Endodermal cell (in vitro differentiated cells): Measurements from ENCODE around the gene RAD23B. TPM values are rescaled to one million over a fixed set of nuclear protein-coding genes. Genes with fewer than 3 reads are reported as not detected.

Experiments used
- DNase-seq: peaks from one replicate; pipeline ENCODE4 v3.0.0-alpha.2; 2017
- H3K27ac ChIP-seq: 2 replicates; pipeline ENCODE4 v1.5.1; 2013; ENCODE audit warnings: mild to moderate bottlenecking, low read depth, low read length, moderate library complexity
- H3K27me3 ChIP-seq: 2 replicates; pipeline ENCODE4 v1.6.1; 2013; ENCODE audit warnings: mild to moderate bottlenecking, low read length, moderate library complexity; ENCODE audit not compliant: insufficient read depth, control insufficient read depth, poor library complexity, severe bottlenecking
- H3K36me3 ChIP-seq: 2 replicates; pipeline ENCODE4 v1.7.0; 2013; ENCODE audit warnings: mild to moderate bottlenecking, low read length, moderate library complexity; ENCODE audit not compliant: control insufficient read depth, insufficient read depth
- H3K4me1 ChIP-seq: one replicate; pipeline ENCODE4 v1.7.0; 2013; ENCODE audit warnings: low read length; ENCODE audit not compliant: control insufficient read depth, insufficient read depth
- H3K4me3 ChIP-seq: 2 replicates; pipeline ENCODE4 v1.5.1; 2013; ENCODE audit warnings: mild to moderate bottlenecking, low read length, moderate library complexity
- H3K9ac ChIP-seq: 2 replicates; pipeline ENCODE4 v1.6.1; 2013; ENCODE audit warnings: mild to moderate bottlenecking, low read length, moderate library complexity; ENCODE audit not compliant: poor library complexity, severe bottlenecking; ENCODE audit errors: extremely low read depth
- H3K9me3 ChIP-seq: 2 replicates; pipeline ENCODE4 v1.6.1; 2013; ENCODE audit warnings: mild to moderate bottlenecking, low read length, moderate library complexity; ENCODE audit not compliant: control insufficient read depth
- H3K27ac Mint-ChIP-seq: 2 replicates; pipeline ENCODE4 v1.8.0; 2020; ENCODE audit warnings: mixed read lengths
- H3K27me3 Mint-ChIP-seq: 2 replicates; pipeline ENCODE4 v1.8.0; 2021; ENCODE audit warnings: mild to moderate bottlenecking, mixed read lengths; ENCODE audit not compliant: insufficient read depth
- H3K36me3 Mint-ChIP-seq: 2 replicates; pipeline ENCODE4 v1.8.0; 2020; ENCODE audit warnings: low read depth, mixed read lengths
- H3K4me1 Mint-ChIP-seq: 2 replicates; pipeline ENCODE4 v1.8.0; 2020; ENCODE audit warnings: mixed read lengths
- H3K4me3 Mint-ChIP-seq: 2 replicates; pipeline ENCODE4 v1.8.0; 2020; ENCODE audit warnings: mild to moderate bottlenecking, moderate library complexity, mixed read lengths
- H3K9me3 Mint-ChIP-seq: 2 replicates; pipeline ENCODE4 v1.8.0; 2020; ENCODE audit warnings: mild to moderate bottlenecking, mixed read lengths
- CTCF ChIP-seq: fragments of 200-600 bp; sonication (generic); conservative IDR thresholded peaks from 2 replicates; pipeline ENCODE4 v1.5.0; 2021; ENCODE audit warnings: antibody characterized with exemption, mild to moderate bottlenecking
- WGBS, 2 experiments: methylation state at CpG; one replicate each; pipeline versions ENCODE4 v1.1.5 to v1.1.7; 2013; ENCODE audit warnings: missing lambda C conversion rate in 2 of 2, mixed read lengths in 1 of 2; ENCODE audit not compliant: insufficient coverage in 1 of 2, insufficient read length in 1 of 2; 5-methylcytosine and 5-hydroxymethylcytosine counted together
- total RNA-seq, 2 donors: library from RNA; stranded (reverse); fragmentation: NEBNext Ultra II Directional in 1 of 2; extraction: Animal tissue kit (Norgen Biotek cat#: 25700) in 1 of 2; gene quantifications; 2 replicates in 1 of 2; 3 replicates in 1 of 2; pipeline ENCODE4 v1.2.1, GENCODE V29; 2021

RAD23B gene
- total RNA-seq, 2 donors from 2014 or later = 154 to 167 TPM

GRCh38 chr9:107261106-107261505, 22.0 kb upstream of the RAD23B start:
- peaks cover 10% of the 10 kb centered on the region for H3K9me3 ChIP-seq
- H3K36me3 ChIP-seq = no peaks in the 10 kb centered on the region
- DNase-seq = no peak
- no peak overlapping the region for H3K27ac ChIP-seq
- Mint-ChIP-seq H3K9me3 (peaks cover 6% of the 10 kb centered on the region), H3K27me3 (no peaks in the 10 kb centered on the region), H3K4me1 (peaks cover 13% of the 10 kb centered on the region), H3K36me3 (no peaks in the 10 kb centered on the region), H3K27ac (no peak overlapping the region), H3K4me3 (no peak overlapping the region)
- 83 to 100% methylated on average over 3 to 5 of the region's 5 CpGs for WGBS, 2 experiments
- H3K4me3 ChIP-seq = no peak overlapping the region
- no peak for TF ChIP-seq CTCF
- no peaks in the 10 kb centered on the region for H3K27me3 ChIP-seq
- no peak overlapping the region for H3K9ac ChIP-seq
- no peaks in the 10 kb centered on the region for H3K4me1 ChIP-seq

- Histone ChIP-seq H3K4me1 (no peaks in the 10 kb centered on the region), H3K4me3 (no peak overlapping the region), H3K27me3 (no peaks in the 10 kb centered on the region), H3K9ac (no peak overlapping the region), H3K9me3 (peaks cover 10% of the 10 kb centered on the region), H3K27ac (no peak overlapping the region), H3K36me3 (no peaks in the 10 kb centered on the region)
- H3K4me3 Mint-ChIP-seq = no peak overlapping the region
- DNase-seq = no peak
- H3K27me3 Mint-ChIP-seq = no peaks in the 10 kb centered on the region
- H3K9me3 Mint-ChIP-seq = peaks cover 8% of the 10 kb centered on the region
- H3K27ac Mint-ChIP-seq = no peak overlapping the region
- H3K4me1 Mint-ChIP-seq = peaks cover 13% of the 10 kb centered on the region
- no peak for TF ChIP-seq CTCF
- no peaks in the 10 kb centered on the region for H3K36me3 Mint-ChIP-seq
- WGBS, 2 experiments = 97% methylated on average over 1 of the region's 2 CpGs; no CpG with 5 or more reads in 1 of the 2 experiments
These were observed 19.8 kb upstream of the RAD23B start for GRCh38 chr9:107263289-107263688.

GRCh38 chr9:107266624-107267368, 16.3 kb upstream of the RAD23B start:
- H3K27me3 ChIP-seq = no peaks in the 10 kb centered on the region
- H3K36me3 ChIP-seq = no peaks in the 10 kb centered on the region
- H3K4me3 ChIP-seq = no peak overlapping the region
- H3K27ac Mint-ChIP-seq = no peak overlapping the region
- no peak for TF ChIP-seq CTCF
- H3K27me3 Mint-ChIP-seq = no peaks in the 10 kb centered on the region
- no peaks in the 10 kb centered on the region for H3K4me1 ChIP-seq
- H3K4me1 Mint-ChIP-seq = no peaks in the 10 kb centered on the region
- H3K9me3 ChIP-seq = peaks cover 10% of the 10 kb centered on the region
- no peak overlapping the region for H3K4me3 Mint-ChIP-seq
- H3K9me3 Mint-ChIP-seq = peaks cover 2% of the 10 kb centered on the region
- H3K9ac ChIP-seq = no peak overlapping the region
- no peak for DNase-seq
- H3K36me3 Mint-ChIP-seq = no peaks in the 10 kb centered on the region
- WGBS, 2 experiments = 81 to 92% methylated on average over 3 to 6 of the region's 7 CpGs
- H3K27ac ChIP-seq = no peak overlapping the region
